Body of pancreas (tissue), 4 donors: ENCODE measurements around the gene TPD52L2.

Experiments used
- POLR2A ChIP-seq, 3 donors: fragments of 450-650 bp; IDR thresholded peaks; one replicate each; pipeline ENCODE4 v1.6.1; 2016; ENCODE audit warnings: antibody characterized with exemption in 3 of 3, mild to moderate bottlenecking in 2 of 3
- TF ChIP-seq, protein P1 (sequence below), 7 experiments: fragments of 450-650 bp in 4 of 7; fragments of 200-600 bp in 3 of 7; sonication (generic) in 3 of 7; IDR thresholded peaks; one replicate each; pipeline ENCODE4 v1.5.1; 2016 to 2019; ENCODE audit warnings: antibody characterized with exemption in 7 of 7

- TF ChIP-seq, protein P1, sequence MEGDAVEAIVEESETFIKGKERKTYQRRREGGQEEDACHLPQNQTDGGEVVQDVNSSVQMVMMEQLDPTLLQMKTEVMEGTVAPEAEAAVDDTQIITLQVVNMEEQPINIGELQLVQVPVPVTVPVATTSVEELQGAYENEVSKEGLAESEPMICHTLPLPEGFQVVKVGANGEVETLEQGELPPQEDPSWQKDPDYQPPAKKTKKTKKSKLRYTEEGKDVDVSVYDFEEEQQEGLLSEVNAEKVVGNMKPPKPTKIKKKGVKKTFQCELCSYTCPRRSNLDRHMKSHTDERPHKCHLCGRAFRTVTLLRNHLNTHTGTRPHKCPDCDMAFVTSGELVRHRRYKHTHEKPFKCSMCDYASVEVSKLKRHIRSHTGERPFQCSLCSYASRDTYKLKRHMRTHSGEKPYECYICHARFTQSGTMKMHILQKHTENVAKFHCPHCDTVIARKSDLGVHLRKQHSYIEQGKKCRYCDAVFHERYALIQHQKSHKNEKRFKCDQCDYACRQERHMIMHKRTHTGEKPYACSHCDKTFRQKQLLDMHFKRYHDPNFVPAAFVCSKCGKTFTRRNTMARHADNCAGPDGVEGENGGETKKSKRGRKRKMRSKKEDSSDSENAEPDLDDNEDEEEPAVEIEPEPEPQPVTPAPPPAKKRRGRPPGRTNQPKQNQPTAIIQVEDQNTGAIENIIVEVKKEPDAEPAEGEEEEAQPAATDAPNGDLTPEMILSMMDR (IDR thresholded peaks at IDR 0.05): no peak
- no peak for TF ChIP-seq POLR2A (IDR thresholded peaks at IDR 0.05)
Observed at GRCh38 chr20:63831646-63831992, 33.5 kb upstream of the TPD52L2 start.
